Measurements from ENCODE around the gene ISCA1. TPM values are rescaled to one million over a fixed set of nuclear protein-coding genes. Genes with fewer than 3 reads are reported as not detected.
"Not testable (repeated sequence)": the region's sequence is repeated elsewhere in the genome, so short reads cannot be mapped to it uniquely, and the experiment has no call there.

ISCA1 gene
- total RNA-seq, 2 experiments from 2014 or later, result 18.4 to 18.7 TPM

- H3K36me3 Mint-ChIP-seq (ENCODE audit: low read depth), result peaks cover 48% of the 10 kb centered on the region
- intact Hi-C loops (cut with micrococcal nuclease), result no loop called here
- no peak overlapping the region for H3K4me3 Mint-ChIP-seq
- no peaks in the 10 kb centered on the region for H3K27me3 Mint-ChIP-seq (ENCODE audit: low read depth)
- H3K4me1 Mint-ChIP-seq (ENCODE audit: low read depth), result peaks cover 8% of the 10 kb centered on the region
- CTCF ChIA-PET, result interaction anchor here (0.5 kb wide), 1 partner anchor 250 kb away, joined by 5 read pairs; no protein-coding TSS in a partner anchor
- H3K9me3 Mint-ChIP-seq, result no peaks in the 10 kb centered on the region
- no peak for DNase-seq
- H3K27ac Mint-ChIP-seq, result no peak overlapping the region
Observed at GRCh38 chr9:86308687-86309086, 26.3 kb upstream of the ISCA1 start.

GRCh38 chr9:86304236-86304730, 21.9 kb upstream of the ISCA1 start:
- intact Hi-C loops (cut with micrococcal nuclease), result loop anchor here (5.0 kb wide), 1 partner anchor 33 kb away; no protein-coding TSS in a partner anchor
- no peaks in the 10 kb centered on the region for H3K9me3 Mint-ChIP-seq
- CTCF ChIA-PET, result no interaction called here

GRCh38 chr9:86303316-86303975, 21.1 kb upstream of the ISCA1 start:
- Mint-ChIP-seq H3K27me3 (ENCODE audit: low read depth) (no peaks in the 10 kb centered on the region), H3K9me3 (no peaks in the 10 kb centered on the region), H3K27ac (peak overlapping the region; percentile 81), H3K36me3 (ENCODE audit: low read depth) (peaks cover 36% of the 10 kb centered on the region), H3K4me1 (ENCODE audit: low read depth) (peaks cover 16% of the 10 kb centered on the region), H3K4me3 (no peak overlapping the region)
- CTCF ChIA-PET, result no interaction called here
- DNase-seq, result peak; percentile 61
- intact Hi-C loops (cut with micrococcal nuclease), result loop anchor here (1.0 to 5.0 kb wide), 3 partner anchors 21 to 50 kb away; partner anchors contain the start of gene ISCA1

More at GRCh38 chr9:86304236-86304730, 21.9 kb upstream of the ISCA1 start:
- Mint-ChIP-seq H3K27ac (no peak overlapping the region), H3K4me3 (no peak overlapping the region), H3K27me3 (ENCODE audit: low read depth) (no peaks in the 10 kb centered on the region), H3K36me3 (ENCODE audit: low read depth) (peaks cover 32% of the 10 kb centered on the region), H3K4me1 (ENCODE audit: low read depth) (peaks cover 16% of the 10 kb centered on the region)
- DNase-seq, result no peak

- H3K4me1 Mint-ChIP-seq (ENCODE audit: low read depth), result peaks cover 16% of the 10 kb centered on the region
- H3K9me3 Mint-ChIP-seq, result no peaks in the 10 kb centered on the region
- H3K4me3 Mint-ChIP-seq, result no peak overlapping the region
- H3K36me3 Mint-ChIP-seq (ENCODE audit: low read depth), result peaks cover 38% of the 10 kb centered on the region
- no peak for DNase-seq
- CTCF ChIA-PET, result no interaction called here
- intact Hi-C loops (cut with micrococcal nuclease), result loop anchor here (5.0 kb wide), 1 partner anchor 36 kb away; no protein-coding TSS in a partner anchor
- no peaks in the 10 kb centered on the region for H3K27me3 Mint-ChIP-seq (ENCODE audit: low read depth)
- H3K27ac Mint-ChIP-seq, result no peak overlapping the region
Observed at GRCh38 chr9:86301686-86302085, 19.3 kb upstream of the ISCA1 start.

- H3K9me3 Mint-ChIP-seq, result no peaks in the 10 kb centered on the region
- no peak for DNase-seq
- intact Hi-C loops (cut with micrococcal nuclease), result loop anchor here (5.0 kb wide), 1 partner anchor 37 kb away; no protein-coding TSS in a partner anchor
- peaks cover 41% of the 10 kb centered on the region for H3K36me3 Mint-ChIP-seq (ENCODE audit: low read depth)
- no peaks in the 10 kb centered on the region for H3K27me3 Mint-ChIP-seq (ENCODE audit: low read depth)
- peaks cover 16% of the 10 kb centered on the region for H3K4me1 Mint-ChIP-seq (ENCODE audit: low read depth)
- H3K27ac Mint-ChIP-seq, result no peak overlapping the region
- CTCF ChIA-PET, result no interaction called here
- no peak overlapping the region for H3K4me3 Mint-ChIP-seq
Observed at GRCh38 chr9:86300701-86301100, 18.4 kb upstream of the ISCA1 start.

GRCh38 chr9:86298873-86299272, 16.5 kb upstream of the ISCA1 start:
- Mint-ChIP-seq H3K4me1 (ENCODE audit: low read depth) (peaks cover 10% of the 10 kb centered on the region), H3K9me3 (no peaks in the 10 kb centered on the region), H3K4me3 (no peak overlapping the region), H3K27ac (no peak overlapping the region), H3K27me3 (ENCODE audit: low read depth) (no peaks in the 10 kb centered on the region), H3K36me3 (ENCODE audit: low read depth) (peaks cover 32% of the 10 kb centered on the region)
- CTCF ChIA-PET, result no interaction called here
- DNase-seq, result no peak
- intact Hi-C loops (cut with micrococcal nuclease), result no loop called here

GRCh38 chr9:86290341-86290740, 8.0 kb upstream of the ISCA1 start:
- H3K36me3 Mint-ChIP-seq (ENCODE audit: low read depth); H3K9me3 Mint-ChIP-seq; intact Hi-C loops (cut with micrococcal nuclease); CTCF ChIA-PET; H3K27ac Mint-ChIP-seq; DNase-seq; H3K4me1 Mint-ChIP-seq (ENCODE audit: low read depth); H3K4me3 Mint-ChIP-seq; H3K27me3 Mint-ChIP-seq (ENCODE audit: low read depth): not testable (repeated sequence)

- DNase-seq, result no peak
- H3K27ac Mint-ChIP-seq, result no peak overlapping the region
- no peaks in the 10 kb centered on the region for H3K36me3 Mint-ChIP-seq (ENCODE audit: low read depth)
- H3K9me3 Mint-ChIP-seq, result no peaks in the 10 kb centered on the region
- CTCF ChIA-PET, result no interaction called here
- H3K4me3 Mint-ChIP-seq, result no peak overlapping the region
- no peaks in the 10 kb centered on the region for H3K27me3 Mint-ChIP-seq (ENCODE audit: low read depth)
- intact Hi-C loops (cut with micrococcal nuclease), result loop anchor here (10.0 kb wide), 1 partner anchor 1686 kb away; the partner anchor contains the start of gene CDK20
- H3K4me1 Mint-ChIP-seq (ENCODE audit: low read depth), result no peaks in the 10 kb centered on the region
Observed at GRCh38 chr9:86288499-86289198, 6.3 kb upstream of the ISCA1 start.

GRCh38 chr9:86287013-86287412, 4.7 kb upstream of the ISCA1 start:
- CTCF ChIA-PET, result no interaction called here
- no peaks in the 10 kb centered on the region for H3K9me3 Mint-ChIP-seq
- peak; percentile 41 for DNase-seq
- H3K4me3 Mint-ChIP-seq, result no peak overlapping the region
- no peaks in the 10 kb centered on the region for H3K27me3 Mint-ChIP-seq (ENCODE audit: low read depth)
- peaks cover 9% of the 10 kb centered on the region for H3K4me1 Mint-ChIP-seq (ENCODE audit: low read depth)
- H3K36me3 Mint-ChIP-seq (ENCODE audit: low read depth), result no peaks in the 10 kb centered on the region
- intact Hi-C loops (cut with micrococcal nuclease), result loop anchor here (10.0 kb wide), 1 partner anchor 1688 kb away; the partner anchor contains the start of gene CDK20
- H3K27ac Mint-ChIP-seq, result no peak overlapping the region

- Mint-ChIP-seq H3K4me3 (no peak overlapping the region), H3K4me1 (ENCODE audit: low read depth) (peaks cover 12% of the 10 kb centered on the region), H3K27me3 (ENCODE audit: low read depth) (no peaks in the 10 kb centered on the region), H3K36me3 (ENCODE audit: low read depth) (peaks cover 3% of the 10 kb centered on the region), H3K9me3 (no peaks in the 10 kb centered on the region), H3K27ac (no peak overlapping the region)
- CTCF ChIA-PET, result interaction anchor here (0.5 kb wide), 1 partner anchor 34 kb away, joined by 3 read pairs; no protein-coding TSS in a partner anchor
- intact Hi-C loops (cut with micrococcal nuclease), result loop anchor here (10.0 kb wide), 1 partner anchor 1689 kb away; the partner anchor contains the start of gene CDK20
- no peak for DNase-seq
Observed at GRCh38 chr9:86286278-86286677, 3.9 kb upstream of the ISCA1 start.

GRCh38 chr9:86285261-86285660, 2.9 kb upstream of the ISCA1 start:
- Mint-ChIP-seq H3K4me3 (no peak overlapping the region), H3K36me3 (ENCODE audit: low read depth) (peaks cover 3% of the 10 kb centered on the region), H3K27me3 (ENCODE audit: low read depth) (no peaks in the 10 kb centered on the region), H3K9me3 (no peaks in the 10 kb centered on the region), H3K27ac (no peak overlapping the region), H3K4me1 (ENCODE audit: low read depth) (peaks cover 20% of the 10 kb centered on the region)
- CTCF ChIA-PET, result no interaction called here
- intact Hi-C loops (cut with micrococcal nuclease), result loop anchor here (10.0 kb wide), 1 partner anchor 1690 kb away; the partner anchor contains the start of gene CDK20
- no peak for DNase-seq

- Mint-ChIP-seq H3K4me3 (peak overlapping the region; percentile 89), H3K27ac (peak overlapping the region; percentile 94), H3K27me3 (ENCODE audit: low read depth) (no peaks in the 10 kb centered on the region), H3K36me3 (ENCODE audit: low read depth) (peaks cover 3% of the 10 kb centered on the region), H3K9me3 (no peaks in the 10 kb centered on the region), H3K4me1 (ENCODE audit: low read depth) (peaks cover 35% of the 10 kb centered on the region)
- no peak for DNase-seq
- intact Hi-C loops (cut with micrococcal nuclease), result loop anchor here (1.0 to 10.0 kb wide), 8 partner anchors 20 to 1692 kb away; partner anchors contain the start of genes CDK20 and NAA35
- CTCF ChIA-PET, result interaction anchor here (0.6 to 1.0 kb wide), 2 partner anchors 16 to 80 kb away, joined by 4 to 5 read pairs; no protein-coding TSS in a partner anchor
Observed at GRCh38 chr9:86282979-86283535, 719 bp upstream of the ISCA1 start.
